HG03280 (cell line): ENCODE measurements around the gene RLF.

ENCODE experiments used
- ATAC-seq: cut with Tn5 transposase; IDR thresholded peaks from one replicate; pipeline ENCODE4 v1.9.1; 2021; ENCODE audit warnings: mild to moderate bottlenecking, moderate library complexity; ENCODE audit not compliant: unreplicated experiment

The RLF gene, protein sequence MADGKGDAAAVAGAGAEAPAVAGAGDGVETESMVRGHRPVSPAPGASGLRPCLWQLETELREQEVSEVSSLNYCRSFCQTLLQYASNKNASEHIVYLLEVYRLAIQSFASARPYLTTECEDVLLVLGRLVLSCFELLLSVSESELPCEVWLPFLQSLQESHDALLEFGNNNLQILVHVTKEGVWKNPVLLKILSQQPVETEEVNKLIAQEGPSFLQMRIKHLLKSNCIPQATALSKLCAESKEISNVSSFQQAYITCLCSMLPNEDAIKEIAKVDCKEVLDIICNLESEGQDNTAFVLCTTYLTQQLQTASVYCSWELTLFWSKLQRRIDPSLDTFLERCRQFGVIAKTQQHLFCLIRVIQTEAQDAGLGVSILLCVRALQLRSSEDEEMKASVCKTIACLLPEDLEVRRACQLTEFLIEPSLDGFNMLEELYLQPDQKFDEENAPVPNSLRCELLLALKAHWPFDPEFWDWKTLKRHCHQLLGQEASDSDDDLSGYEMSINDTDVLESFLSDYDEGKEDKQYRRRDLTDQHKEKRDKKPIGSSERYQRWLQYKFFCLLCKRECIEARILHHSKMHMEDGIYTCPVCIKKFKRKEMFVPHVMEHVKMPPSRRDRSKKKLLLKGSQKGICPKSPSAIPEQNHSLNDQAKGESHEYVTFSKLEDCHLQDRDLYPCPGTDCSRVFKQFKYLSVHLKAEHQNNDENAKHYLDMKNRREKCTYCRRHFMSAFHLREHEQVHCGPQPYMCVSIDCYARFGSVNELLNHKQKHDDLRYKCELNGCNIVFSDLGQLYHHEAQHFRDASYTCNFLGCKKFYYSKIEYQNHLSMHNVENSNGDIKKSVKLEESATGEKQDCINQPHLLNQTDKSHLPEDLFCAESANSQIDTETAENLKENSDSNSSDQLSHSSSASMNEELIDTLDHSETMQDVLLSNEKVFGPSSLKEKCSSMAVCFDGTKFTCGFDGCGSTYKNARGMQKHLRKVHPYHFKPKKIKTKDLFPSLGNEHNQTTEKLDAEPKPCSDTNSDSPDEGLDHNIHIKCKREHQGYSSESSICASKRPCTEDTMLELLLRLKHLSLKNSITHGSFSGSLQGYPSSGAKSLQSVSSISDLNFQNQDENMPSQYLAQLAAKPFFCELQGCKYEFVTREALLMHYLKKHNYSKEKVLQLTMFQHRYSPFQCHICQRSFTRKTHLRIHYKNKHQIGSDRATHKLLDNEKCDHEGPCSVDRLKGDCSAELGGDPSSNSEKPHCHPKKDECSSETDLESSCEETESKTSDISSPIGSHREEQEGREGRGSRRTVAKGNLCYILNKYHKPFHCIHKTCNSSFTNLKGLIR (N-terminal part only)

DNA sequence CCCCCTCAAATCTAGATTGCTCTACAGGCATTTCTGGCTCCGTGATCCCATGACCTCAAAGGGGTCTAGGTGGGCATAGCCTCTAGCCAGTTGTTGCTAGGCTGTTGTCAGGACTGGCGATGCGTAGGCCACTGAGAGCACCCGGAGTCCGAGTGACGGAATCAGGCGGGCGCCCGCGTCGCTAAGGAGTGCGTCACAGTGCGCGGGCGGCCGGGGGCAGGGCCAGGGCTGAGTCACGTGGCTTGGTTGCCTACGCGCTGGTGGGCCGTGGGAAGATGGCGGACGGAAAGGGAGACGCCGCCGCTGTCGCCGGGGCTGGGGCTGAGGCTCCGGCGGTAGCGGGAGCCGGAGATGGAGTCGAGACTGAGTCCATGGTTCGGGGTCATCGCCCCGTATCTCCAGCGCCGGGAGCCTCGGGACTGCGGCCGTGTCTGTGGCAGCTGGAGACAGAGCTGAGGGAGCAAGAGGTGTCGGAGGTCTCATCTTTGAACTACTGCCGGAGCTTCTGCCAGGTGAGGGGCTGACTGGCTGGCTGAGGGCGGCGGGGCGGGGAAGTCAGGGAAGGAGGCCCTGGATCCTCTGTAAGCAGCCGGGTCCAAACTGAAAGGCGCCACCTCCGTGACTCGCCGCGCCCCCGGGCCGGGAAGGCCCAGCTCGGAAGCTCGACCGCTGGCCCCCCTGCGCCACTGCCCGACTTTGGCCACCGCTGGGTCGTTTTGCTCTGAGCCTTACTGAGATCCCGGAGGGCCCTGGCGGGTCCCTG is at the start of gene RLF:
TSS of gene RLF (plus strand) at position 263 of the 763 bp plus-strand sequence. CDS start at position 276, 13 bp downstream.
- ATAC-seq = peak; percentile 90

DNA sequence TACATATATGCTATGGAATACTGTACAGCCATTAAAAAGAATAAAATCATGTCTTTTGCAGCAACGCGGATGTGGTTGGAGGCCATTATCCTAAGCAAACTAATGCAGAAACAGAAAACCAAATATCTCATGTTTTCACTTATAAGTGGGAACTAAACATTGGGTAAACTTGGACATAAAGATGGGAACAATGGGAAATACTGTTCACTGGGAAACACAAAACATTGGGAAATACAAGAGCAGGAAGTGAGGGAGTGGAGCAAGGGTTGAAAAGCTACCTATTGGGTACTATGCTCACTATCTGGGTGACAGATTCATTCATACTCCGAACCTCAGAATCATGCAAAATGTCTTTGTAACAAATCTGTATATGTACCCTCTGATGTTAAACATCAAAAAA is 46.8 kb upstream of the RLF start:
- no peak for ATAC-seq

DNA sequence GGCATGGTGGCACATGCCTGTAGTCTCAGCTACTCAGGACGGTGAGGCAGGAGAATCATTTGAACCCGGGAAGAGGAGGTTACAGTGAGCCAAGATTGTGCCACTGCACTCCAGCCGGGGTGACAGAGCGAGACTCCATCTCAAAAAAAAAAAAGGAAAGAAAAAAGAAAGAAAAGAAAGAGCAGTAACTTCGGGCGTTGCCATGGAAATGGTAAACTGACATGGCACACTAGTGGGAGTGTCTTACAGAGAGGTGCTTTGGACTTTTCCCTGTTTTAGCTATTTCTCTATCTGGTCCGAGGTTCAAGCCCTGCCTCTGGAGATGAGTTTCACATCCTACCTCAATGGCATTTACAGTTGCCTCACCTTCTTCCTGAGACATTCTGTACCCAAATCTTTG is 41.1 kb upstream of the RLF start:
- ATAC-seq = no peak

DNA sequence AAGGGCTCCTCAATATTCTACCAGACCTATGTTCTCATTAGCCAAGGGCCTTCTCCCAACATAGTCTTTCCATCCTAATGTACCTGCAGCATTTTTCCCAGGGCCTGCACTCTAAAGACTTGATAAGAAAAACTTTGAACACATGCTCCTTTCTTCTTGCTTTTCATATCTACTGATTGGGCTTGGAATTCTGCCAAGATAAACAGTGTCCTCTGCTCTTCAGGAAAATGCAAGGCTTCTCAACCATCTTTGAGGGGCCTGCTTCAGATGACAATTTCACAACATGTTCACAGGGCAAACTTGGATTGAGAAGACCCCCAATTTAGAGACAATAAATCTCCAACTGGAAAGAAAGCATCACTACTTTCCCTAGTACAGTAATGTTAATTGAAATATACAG is 38.3 kb upstream of the RLF start:
- ATAC-seq = no peak

DNA sequence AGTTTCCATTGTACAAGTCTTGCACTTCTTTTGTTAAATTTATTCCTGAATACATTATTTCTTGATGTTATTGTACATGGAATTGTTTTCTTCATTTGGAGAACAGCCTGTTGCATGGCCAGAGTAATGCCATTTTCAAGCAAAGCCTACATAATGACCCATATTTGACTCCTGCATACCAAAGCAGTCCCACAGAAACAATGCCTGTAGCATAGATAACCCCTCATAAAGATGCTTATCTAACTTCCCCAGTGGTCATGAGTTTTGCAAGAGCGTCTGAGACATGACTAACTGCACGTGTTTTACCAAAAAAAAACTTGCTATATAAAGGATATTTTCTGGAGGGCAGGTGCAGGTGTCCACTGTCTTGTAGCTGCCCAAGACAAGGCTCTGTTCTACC is 30.3 kb upstream of the RLF start:
- ATAC-seq = no peak

DNA sequence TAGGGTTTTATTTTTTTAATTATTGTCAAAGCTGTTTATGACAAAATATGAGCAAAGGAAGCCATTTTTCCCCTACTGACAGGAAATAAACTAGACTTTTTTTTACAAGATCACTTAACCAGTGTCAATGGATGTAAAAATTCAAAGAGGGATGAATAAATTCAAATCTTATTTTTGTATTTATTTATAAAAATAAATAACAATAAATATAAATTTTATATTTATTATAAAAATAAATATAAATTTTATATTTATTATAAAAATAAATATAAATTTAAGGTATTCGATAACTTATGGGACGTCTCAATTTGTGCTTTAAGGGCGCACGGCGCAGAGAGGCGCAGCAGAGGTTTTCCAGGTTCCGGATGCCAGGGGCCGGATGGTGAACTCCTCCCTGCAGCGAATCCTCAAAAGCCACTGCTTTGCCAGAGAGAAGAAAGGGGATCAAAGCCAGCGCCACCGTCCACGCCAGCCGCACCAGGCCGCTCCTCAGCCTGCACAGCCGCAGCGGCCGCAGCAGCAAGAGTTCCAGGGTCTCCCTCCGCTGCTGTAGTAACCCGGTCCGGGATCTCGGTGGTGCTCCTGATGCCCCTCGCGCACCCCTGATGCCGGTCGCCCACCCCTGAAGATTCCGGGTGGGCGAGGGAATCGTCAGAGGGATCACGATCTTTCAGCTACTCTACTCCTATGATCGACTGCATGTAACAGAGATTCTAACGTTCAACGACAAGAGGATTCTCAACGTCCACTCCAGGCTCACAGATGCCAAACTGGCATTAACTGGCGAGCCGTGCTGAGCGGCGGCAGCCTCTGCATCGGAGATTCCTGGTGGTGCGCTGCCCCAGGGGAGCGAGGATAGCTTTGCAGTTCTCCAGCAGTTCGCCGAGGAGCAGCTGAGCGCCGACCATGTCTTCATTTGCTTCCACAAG is 28.5 kb upstream of the RLF start:
- ATAC-seq = no peak

DNA sequence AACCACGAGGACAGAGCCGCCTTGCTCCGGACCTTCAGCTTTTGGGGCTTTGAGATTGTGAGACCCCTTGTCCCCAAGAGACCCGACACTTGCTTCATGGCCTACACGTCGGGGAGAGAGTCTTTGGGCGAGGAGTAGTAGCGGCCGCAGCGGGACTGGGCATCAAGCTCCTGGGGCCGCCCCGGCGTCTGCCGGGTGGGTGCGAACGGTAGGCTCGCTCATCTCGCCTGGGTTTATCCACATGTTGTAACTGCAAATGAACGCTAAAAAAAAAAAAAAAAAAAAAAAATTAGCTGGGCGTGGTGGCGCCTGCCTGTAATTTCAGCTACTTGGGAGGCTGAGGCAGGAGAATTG is 27.9 kb upstream of the RLF start:
- no peak for ATAC-seq

DNA sequence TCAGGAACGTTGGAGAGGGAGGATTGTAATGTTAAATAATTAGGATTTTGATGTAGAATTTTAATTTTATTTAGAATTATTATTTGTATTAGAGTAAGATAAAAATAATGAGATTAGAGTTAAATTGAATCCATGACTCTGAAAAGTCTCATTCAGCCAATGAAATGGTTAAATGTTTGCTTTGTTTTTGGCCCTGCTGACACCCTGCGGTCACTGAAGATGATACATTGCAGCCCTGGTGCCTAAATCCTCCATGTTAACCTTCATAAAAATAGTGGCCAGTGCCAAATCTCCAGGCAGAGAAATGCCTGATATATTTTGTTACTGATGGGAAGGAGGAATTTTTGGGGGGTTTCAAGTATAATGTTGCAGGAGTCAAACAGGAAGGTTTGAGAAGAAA is 27.3 kb upstream of the RLF start:
- ATAC-seq = no peak

DNA sequence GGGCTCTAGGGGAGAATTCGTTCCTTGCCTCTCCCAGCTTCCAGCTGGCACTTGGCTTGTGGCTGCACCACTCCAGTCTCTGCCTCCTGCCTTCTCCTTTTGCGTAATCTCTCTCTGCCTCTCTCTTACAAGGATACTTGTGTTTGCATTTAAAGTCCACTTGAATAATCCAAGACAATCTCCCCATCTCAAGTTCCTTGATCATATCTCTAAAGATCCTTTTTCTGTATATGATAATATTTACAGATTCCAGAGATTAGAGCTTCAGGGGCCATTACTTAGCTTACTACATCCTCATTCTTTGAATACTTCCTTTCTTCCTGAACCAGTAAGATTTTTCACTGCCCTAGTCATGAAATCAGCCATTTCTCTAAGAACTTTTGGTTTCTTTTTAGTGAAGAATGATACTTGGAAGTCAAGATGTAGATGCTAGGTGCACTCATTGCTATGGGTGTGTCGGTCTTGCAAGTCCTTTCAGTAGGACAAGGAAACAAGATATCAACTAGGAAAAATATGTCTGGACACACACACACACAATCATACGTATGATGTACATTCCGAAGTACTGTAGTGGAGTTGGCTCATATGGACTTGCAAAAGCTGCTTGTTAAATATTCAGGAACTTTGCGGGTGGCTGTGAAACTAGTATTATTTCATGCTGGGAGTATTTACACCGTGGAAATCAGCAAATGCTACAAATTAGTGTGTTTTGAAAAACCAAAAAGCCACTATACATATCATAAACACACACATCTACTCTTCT is 20.8 kb upstream of the RLF start:
- no peak for ATAC-seq

DNA sequence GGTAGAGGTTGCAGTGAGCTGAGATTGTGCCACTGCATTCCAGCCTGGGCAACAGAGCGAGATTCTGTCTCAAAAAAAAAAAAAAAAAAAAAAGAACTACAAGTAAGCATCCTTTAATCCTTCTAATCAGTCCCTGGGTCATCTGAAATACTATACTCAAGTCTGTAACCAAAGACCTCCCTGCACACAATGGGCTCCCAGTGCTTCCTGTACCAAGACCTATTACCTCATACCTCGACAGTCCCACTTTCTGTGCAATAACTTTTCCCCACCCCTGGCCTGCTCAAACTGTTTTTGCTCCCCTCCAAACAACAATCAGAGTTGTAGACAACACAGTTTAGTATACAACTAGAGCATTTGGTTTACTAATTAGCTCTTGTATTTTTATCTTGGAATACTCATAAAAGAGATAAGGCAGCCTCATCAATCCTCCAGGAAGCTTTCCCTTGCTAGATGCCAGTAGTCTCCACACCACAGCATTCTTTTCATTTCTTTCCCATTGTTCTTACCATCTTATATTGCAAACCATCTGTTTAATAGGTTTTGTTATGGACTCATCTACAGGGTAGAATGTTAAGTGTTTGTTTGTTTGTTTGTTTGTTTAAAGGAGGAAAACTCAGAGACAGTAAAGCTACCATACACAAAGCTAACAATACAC is 19.2 kb upstream of the RLF start:
- no peak for ATAC-seq

DNA sequence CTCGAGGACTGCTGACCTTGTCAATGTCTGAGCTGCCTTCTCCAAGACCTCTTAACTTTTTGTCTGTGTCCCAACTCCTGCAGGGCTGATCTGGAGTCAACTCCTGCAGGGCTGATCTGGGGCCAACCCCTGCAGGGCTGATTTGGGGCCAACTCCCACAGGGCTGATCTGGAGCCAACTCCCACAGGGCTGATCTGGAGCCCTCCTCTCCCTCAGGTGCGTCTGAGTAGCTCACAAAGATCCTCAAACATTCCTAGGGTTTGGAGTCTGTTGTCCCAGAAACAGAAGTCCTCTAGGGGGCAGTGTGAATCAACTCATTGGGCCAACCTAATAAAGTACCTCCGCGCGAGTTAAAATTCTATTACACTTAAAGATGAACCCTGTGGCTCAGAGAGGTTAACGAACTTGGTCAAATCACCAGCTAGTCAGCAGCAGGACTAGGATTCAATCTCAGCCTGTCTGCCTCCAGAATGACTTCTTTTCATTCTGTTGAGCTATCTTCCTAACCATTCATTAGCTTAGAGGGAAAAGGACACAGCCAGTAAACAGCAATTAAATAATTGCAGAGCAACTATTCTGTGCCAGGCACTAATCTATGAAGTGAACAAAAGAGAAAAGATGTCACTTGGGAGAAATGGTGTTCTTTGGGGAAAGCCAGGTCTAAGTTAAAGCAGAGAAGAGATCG is 17.2 kb upstream of the RLF start:
- no peak for ATAC-seq

DNA sequence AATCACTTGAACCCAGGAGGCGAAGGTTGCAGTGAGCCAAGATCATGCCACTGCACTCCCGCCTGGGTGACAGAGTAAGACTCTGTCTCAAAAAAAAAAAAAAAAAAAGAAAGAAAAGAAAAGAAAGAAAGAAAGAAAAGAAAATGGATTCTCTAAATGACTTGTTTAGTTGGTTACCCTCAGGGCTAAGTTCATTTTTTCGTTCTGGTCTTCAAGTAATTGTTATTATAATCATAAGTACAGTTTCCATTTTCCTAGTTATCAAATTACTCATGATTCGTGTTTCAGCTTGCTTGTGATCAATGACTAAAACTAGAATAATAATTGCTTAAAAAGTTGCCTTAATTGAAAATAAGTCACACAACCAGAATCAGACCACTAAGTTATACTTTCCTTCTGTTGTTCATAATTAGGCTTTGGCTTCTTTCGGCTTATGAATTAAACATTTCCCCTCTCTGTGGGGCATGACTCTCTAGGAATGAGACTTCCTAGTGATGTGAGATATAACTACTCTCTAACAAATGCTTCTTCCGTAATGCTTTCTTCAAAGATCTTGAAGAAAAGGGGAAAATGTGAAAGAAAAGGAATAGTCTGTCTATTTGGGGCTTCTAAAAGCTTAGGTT is 9.6 kb upstream of the RLF start:
- no peak for ATAC-seq

DNA sequence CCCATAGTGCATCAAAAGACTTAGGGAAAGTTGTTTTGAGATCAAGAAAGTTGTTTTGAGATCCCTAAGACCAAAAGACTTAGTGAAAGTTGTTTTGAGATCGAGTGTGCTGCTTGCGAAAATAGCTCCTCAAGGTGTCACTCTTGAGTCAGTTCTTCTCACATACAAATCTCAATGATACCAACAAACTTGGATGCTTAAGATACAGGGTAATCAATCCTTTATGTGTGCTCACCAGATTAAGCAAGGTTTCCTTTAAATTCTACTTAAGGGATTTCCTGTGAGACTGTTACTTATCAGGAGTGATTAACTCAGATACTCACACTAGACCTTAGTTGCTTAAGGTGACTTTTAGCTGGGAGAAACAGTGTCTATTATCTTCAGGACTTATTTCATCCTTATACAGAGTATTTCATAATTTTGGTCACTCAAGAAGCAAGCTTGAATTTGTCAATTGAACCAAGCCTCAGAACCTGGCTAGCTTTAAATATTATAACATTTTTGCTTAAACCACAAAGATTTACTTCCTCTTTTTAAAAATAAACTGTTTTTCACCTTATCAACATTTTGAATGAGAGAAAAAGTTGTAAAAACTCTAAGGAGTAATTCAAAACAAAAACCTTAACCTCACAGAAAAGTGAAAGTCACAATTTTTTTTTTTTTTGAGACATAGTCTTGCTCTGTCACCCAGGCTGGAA is 8.0 kb upstream of the RLF start:
- peak; percentile 63 for ATAC-seq

DNA sequence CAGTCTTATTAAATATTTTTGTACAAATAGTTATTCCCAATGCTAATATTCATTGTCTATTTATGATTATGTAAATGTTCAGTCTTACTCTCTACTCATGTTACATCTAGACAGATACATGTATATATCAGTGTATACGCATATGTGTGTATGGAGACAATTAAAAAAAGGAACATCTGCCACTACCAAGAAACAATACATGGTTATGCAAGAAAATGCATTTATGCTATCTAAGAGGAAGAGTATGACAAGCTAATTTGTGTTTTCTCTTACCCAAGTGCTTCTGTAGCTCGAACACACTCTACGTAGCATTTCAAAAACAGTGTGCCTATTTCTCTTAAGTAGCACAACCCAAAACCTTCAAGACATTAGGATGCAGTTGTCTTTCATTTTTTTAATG is 6.1 kb upstream of the RLF start:
- ATAC-seq = no peak

DNA sequence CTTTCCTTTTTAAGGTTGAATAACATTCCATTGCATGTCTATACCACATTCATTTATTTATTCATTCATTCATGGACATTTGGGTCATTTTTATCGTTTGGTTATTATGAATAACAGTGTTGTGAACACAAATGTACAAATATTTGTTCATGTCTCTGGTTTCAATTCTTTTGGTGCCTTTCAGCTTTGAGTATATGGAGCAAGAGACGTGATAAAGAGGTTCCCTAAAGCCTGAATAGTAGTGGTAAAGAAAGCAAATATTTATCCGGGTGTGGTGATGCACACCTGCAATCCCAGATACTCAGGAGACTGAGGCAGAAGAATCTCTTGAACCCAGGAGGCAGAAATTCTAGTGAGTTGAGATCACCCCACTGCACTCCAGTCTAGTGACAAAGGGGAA is 5.3 kb upstream of the RLF start:
- ATAC-seq = no peak

DNA sequence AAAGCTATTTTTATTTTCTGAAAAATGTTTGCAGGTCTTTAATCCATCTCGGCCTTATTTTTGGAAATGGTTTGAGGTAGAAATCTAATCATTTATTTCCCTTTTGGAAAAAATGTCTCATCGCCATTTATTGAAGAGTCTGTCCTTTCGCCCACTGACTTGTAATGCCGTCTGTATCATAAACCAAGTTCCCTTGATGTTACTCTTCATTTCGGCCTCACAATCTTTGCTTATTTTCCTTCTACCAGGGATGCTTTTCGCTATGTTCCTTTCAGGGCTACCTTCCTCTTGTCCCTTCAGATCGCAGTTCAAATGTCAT is 422 bp upstream of the RLF start:
- ATAC-seq = no peak

DNA sequence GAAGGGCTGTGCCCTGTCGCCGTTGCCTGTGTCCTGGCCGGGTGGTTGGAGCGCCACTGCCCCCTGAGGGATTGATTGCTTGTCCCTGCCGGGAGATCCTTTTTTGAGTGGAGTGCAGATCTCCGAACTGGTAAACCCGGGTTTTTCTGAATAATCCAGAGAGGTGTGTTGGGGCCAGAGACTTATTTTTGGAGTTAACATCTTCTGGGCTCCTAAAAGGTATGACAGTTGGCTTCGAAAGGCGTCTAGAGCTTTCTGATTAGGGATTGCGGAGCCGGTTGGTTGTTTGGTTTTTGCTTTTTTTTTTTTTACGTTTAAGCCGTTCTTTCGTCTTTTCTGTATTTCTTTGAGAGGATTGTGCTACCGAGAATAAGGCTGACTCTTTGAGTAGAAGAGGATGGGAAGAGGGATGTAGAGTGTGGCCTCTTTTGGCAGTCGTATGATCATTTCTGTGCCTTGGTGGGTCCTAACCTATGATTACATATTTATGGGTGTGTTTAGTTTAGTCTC is 756 bp downstream of the RLF start:
- ATAC-seq = no peak
